Fibroblast of lung (primary cell): Measurements from ENCODE around the gene PROP1.

Experiments used
- CTCF ChIP-seq, 2 donors: IDR thresholded peaks in 1 of 2; conservative IDR thresholded peaks in 1 of 2; 1 replicate in 1 of 2; 2 replicates in 1 of 2; pipeline ENCODE4 v1.5.1; 2011 to 2012; ENCODE audit warnings: low read length in 2 of 2, control low read depth in 1 of 2, inconsistent platforms in 1 of 2, low read depth in 1 of 2, mild to moderate bottlenecking in 1 of 2
- EZH2 ChIP-seq: IDR thresholded peaks from 2 replicates; pipeline ENCODE4 v1.5.1; 2012; ENCODE audit warnings: low read length, control low read depth, mild to moderate bottlenecking; ENCODE audit errors: missing control alignments

DNA sequence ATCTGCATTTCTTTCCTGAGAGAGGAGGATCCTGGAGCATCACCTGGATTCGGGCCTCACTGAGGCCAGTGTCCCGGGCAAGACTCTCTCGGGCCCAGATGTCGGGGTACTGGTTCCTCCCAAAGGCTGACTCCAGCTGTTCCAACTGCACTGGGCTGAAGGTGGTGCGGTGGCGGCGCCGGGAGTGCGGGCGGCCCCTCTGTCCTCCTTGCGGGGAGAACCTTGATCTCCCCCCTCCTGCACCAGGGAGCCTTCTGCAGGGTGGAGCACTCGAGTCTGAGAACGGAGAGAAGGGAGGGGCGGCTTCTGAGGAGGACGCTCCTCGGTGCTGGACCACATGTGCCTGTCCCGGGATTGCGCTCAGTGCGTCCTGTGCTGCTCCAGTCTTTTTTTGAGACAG, 2.0 kb downstream of the PROP1 start:
- TF ChIP-seq CTCF (conservative IDR thresholded peaks at IDR 0.05 in 1 of 2, IDR thresholded peaks at IDR 0.05 in 1 of 2; ENCODE audit: low read depth in 1 of 2, low read length in 2 of 2), result no peak
- TF ChIP-seq EZH2, result no peak
